HepG2 (cell line): Measurements from ENCODE around the gene TOGARAM1.

Source experiments
- HCFC1 ChIP-seq: fragments of 150-350 bp; IDR thresholded peaks from 2 replicates; pipeline ENCODE4 v1.6.1; 2014; ENCODE audit warnings: low read depth, low read length
- PHF8 ChIP-seq: sonication (generic); formaldehyde crosslinking; IDR thresholded peaks from 2 replicates; pipeline ENCODE4 v1.5.0; 2020; ENCODE audit warnings: missing genetic modification reagents
- ZBED4 ChIP-seq: sonication (generic); formaldehyde crosslinking; IDR thresholded peaks from 2 replicates; pipeline ENCODE4 v1.4.0; 2020; ENCODE audit warnings: missing genetic modification reagents, borderline replicate concordance
- ZNF597 ChIP-seq: sonication (generic); formaldehyde crosslinking; IDR thresholded peaks from 2 replicates; pipeline ENCODE4 v1.5.0; 2020; ENCODE audit warnings: missing genetic modification reagents

GRCh38 chr14:44962334-44963043 lies 499 bp downstream of the TOGARAM1 start:
- TF ChIP-seq ZNF597 (CRISPR knock-in tag) (no peak), HCFC1 (no peak), ZBED4 (CRISPR knock-in tag) (no peak), PHF8 (CRISPR knock-in tag) (peak; percentile 12; the same call in 1 of the 2 replicates)
